Stimulated activated memory B cell treated with anti-CD40 and anti-IgM and Interleukin-4, amounts not matched to agents 10 μg/mL and 1 μg/mL and 100 μg/mL, for 72 hours (primary cell): Measurements from ENCODE around the gene FAH.
"Not testable (repeated sequence)": the region's sequence is repeated elsewhere in the genome, so short reads cannot be mapped to it uniquely, and the experiment has no call there.

Experiments used
- ATAC-seq: fragments of 150-1000 bp; cut with Tn5 transposase; 2 replicates; pipeline ENCODE4 v1.10.0; 2021
- H3K27ac Mint-ChIP-seq: one replicate; pipeline ENCODE4 v1.8.0; 2022; ENCODE audit warnings: mild to moderate bottlenecking, mixed read lengths
- H3K27me3 Mint-ChIP-seq: one replicate; pipeline ENCODE4 v1.8.0; 2022; ENCODE audit warnings: mixed read lengths
- H3K36me3 Mint-ChIP-seq: one replicate; pipeline ENCODE4 v1.8.0; 2022; ENCODE audit warnings: mixed read lengths
- H3K4me1 Mint-ChIP-seq: one replicate; pipeline ENCODE4 v1.8.0; 2022; ENCODE audit warnings: mixed read lengths
- H3K4me3 Mint-ChIP-seq: one replicate; pipeline ENCODE4 v1.8.0; 2022; ENCODE audit warnings: mild to moderate bottlenecking, moderate library complexity, mixed read lengths
- H3K9me3 Mint-ChIP-seq: one replicate; pipeline ENCODE4 v1.8.0; 2022; ENCODE audit warnings: mixed read lengths

The FAH gene

GRCh38 chr15:80132382-80132781 is 20.4 kb upstream of the FAH start:
- no peaks in the 10 kb centered on the region for H3K9me3 Mint-ChIP-seq
- no peak for ATAC-seq
- no peak overlapping the region for H3K4me3 Mint-ChIP-seq
- H3K4me1 Mint-ChIP-seq: no peaks in the 10 kb centered on the region
- H3K27me3 Mint-ChIP-seq: no peaks in the 10 kb centered on the region
- H3K36me3 Mint-ChIP-seq: peaks cover 66% of the 10 kb centered on the region
- H3K27ac Mint-ChIP-seq: no peak overlapping the region

DNA sequence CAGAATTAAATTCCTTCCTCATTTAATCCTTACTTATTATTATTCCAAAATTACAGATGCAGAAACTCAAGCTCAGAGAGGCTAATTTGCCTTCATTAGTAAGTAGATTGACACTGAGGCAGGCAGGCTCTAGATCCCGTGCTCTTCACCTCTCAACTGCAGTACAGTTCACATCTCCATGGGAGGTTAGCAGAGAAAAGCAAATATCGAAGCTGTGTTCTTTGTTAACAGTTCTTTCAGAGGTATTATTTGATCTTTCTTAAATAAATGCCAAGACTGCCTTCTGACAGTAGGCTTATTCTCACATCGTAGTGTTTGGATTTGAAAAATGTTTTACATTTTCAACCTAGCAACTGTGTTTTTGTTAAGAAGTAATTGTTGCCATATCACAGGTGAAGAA is 15.9 kb upstream of the FAH start:
- ATAC-seq: no peak
- H3K36me3 Mint-ChIP-seq: peaks cover 62% of the 10 kb centered on the region
- no peaks in the 10 kb centered on the region for H3K9me3 Mint-ChIP-seq
- no peaks in the 10 kb centered on the region for H3K4me1 Mint-ChIP-seq
- H3K27ac Mint-ChIP-seq: no peak overlapping the region
- H3K4me3 Mint-ChIP-seq: no peak overlapping the region
- H3K27me3 Mint-ChIP-seq: no peaks in the 10 kb centered on the region

DNA sequence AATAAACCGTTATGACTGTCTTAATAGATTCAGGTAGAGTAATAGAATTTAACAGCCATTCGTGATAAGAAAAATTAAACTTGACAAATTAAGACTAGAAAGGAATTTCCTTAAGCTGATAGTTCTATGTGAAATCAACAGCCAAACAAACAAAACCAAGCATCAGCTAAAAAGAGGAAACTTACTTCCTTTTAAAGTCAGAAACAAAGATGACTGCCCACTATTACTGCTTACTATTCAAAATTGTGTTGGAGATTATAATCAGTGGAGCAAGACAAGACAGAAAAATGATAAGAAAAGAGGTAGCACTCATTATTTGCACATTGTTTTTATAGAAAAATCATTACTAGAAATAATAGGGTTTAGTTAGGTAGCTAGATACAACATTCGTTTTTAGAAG is 13.8 kb upstream of the FAH start:
- Mint-ChIP-seq H3K4me3 (no peak overlapping the region), H3K4me1 (no peaks in the 10 kb centered on the region), H3K27me3 (no peaks in the 10 kb centered on the region), H3K27ac (no peak overlapping the region), H3K9me3 (no peaks in the 10 kb centered on the region), H3K36me3 (peaks cover 45% of the 10 kb centered on the region)
- ATAC-seq: no peak

- no peak for ATAC-seq
- H3K9me3 Mint-ChIP-seq: peaks cover 4% of the 10 kb centered on the region
- H3K4me3 Mint-ChIP-seq: no peak overlapping the region
- H3K27ac Mint-ChIP-seq: no peak overlapping the region
- no peaks in the 10 kb centered on the region for H3K27me3 Mint-ChIP-seq
- no peaks in the 10 kb centered on the region for H3K4me1 Mint-ChIP-seq
- H3K36me3 Mint-ChIP-seq: peaks cover 28% of the 10 kb centered on the region
These were observed 11.9 kb upstream of the FAH start for GRCh38 chr15:80140909-80141308.

DNA sequence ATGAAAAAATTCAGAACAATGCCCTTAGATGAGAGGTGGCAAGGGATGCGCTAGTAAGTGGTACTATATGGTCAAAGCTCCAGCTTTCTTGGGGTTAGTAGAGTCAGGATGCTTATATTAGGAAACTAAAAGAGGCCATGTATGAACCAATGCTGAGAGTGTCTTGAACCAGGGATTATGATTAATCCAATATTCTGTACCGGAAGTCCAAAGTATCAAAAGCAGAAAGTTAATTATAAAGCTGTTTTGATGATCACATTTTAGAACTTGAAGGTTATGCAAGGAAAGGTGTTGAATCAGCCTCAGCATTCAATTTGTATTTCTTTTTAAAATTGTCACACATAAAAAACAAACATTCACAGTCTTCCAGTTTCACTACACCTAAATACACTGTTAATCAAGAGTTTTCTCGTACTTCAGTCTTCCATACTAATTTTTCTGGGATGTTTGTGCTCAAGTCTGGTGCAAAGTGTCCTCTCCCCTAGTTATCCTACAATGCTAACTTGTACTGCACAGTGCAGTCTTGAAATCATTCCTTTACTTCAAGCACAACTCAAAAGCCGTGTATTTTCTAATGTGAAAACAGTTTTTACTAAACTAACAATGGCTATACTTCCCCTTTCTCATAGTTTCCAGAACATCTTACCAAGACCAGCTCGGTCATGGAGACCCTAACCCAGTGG is 10.7 kb upstream of the FAH start:
- no peak for ATAC-seq
- H3K27me3 Mint-ChIP-seq: no peaks in the 10 kb centered on the region
- peaks cover 7% of the 10 kb centered on the region for H3K9me3 Mint-ChIP-seq
- peaks cover 26% of the 10 kb centered on the region for H3K36me3 Mint-ChIP-seq
- no peak overlapping the region for H3K4me3 Mint-ChIP-seq
- H3K4me1 Mint-ChIP-seq: no peaks in the 10 kb centered on the region
- H3K27ac Mint-ChIP-seq: no peak overlapping the region

- no peak overlapping the region for H3K4me3 Mint-ChIP-seq
- ATAC-seq: no peak
- H3K27me3 Mint-ChIP-seq: no peaks in the 10 kb centered on the region
- no peaks in the 10 kb centered on the region for H3K4me1 Mint-ChIP-seq
- peaks cover 7% of the 10 kb centered on the region for H3K9me3 Mint-ChIP-seq
- no peak overlapping the region for H3K27ac Mint-ChIP-seq
- peaks cover 20% of the 10 kb centered on the region for H3K36me3 Mint-ChIP-seq
These were observed 10.2 kb upstream of the FAH start for GRCh38 chr15:80142646-80143045.

DNA sequence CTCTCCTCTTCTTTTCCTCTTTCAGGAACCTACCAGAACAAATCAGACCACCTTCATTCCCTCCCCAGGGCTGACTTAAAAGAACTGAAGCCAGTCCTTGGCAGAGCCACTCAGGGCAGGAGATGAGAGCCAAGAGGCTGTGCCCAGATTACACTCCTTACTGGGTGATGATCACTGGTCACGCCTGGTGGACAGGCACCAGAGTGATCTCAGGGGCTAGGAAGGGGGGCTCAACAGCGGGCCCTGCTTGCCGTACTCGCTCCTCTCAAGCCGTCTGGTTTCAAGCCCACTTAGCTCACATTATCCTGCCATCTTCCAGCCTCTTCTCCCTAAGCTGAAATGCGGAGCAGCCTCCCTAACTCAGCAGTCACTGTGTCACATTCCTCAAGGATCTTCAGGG is 1.7 kb upstream of the FAH start:
- Mint-ChIP-seq H3K9me3 (peaks cover 3% of the 10 kb centered on the region), H3K4me3 (no peak overlapping the region), H3K27me3 (no peaks in the 10 kb centered on the region), H3K4me1 (peaks cover 26% of the 10 kb centered on the region), H3K27ac (no peak overlapping the region), H3K36me3 (no peaks in the 10 kb centered on the region)
- no peak for ATAC-seq

GRCh38 chr15:80151576-80151975 is 1.2 kb upstream of the FAH start:
- no peak for ATAC-seq
- Mint-ChIP-seq H3K27ac (no peak overlapping the region), H3K4me3 (peak overlapping the region; percentile 89), H3K4me1 (peaks cover 26% of the 10 kb centered on the region), H3K9me3 (no peaks in the 10 kb centered on the region), H3K36me3 (no peaks in the 10 kb centered on the region), H3K27me3 (no peaks in the 10 kb centered on the region)

DNA sequence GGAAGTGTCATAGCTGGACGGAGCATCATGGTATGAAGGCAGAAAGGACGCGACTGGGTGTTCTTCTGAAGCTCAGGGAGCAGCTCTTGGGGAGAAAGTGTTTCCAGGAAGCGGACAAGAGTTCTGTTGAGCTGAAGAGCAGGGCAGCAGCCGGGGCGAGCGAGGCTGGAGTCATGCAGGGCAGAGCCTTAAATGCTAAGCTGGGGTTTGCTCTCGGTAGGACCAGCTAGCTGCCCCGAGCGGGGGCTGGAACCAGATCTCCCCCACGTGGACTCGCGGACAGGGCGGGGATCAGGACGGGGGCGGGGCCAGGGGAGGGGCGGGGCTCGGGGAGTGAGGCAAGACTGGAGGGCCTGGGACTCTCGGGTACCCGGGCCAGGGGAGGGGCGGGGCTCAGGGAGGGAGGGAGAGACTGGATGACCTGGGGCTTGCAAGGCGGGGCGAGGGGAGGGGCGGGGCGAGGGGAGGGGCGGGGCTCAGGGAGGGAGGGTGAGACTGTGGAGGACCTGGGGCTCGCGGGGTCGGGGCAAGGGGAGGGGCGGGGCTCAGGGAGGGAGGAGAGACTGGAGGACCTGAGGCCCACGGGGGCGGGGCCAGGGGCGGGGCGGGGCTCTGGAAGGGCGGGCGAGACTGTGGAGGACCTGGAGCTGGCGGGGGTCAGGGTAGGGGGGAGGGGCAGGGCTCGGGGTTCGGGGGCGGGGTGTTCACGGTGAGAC is 461 bp upstream of the FAH start:
- H3K36me3 Mint-ChIP-seq: no peaks in the 10 kb centered on the region
- peak overlapping the region; percentile 89 for H3K4me3 Mint-ChIP-seq
- H3K27me3 Mint-ChIP-seq: no peaks in the 10 kb centered on the region
- peak overlapping the region; percentile 89 for H3K27ac Mint-ChIP-seq
- H3K4me1 Mint-ChIP-seq: peaks cover 26% of the 10 kb centered on the region
- ATAC-seq: peak; percentile 89
- no peaks in the 10 kb centered on the region for H3K9me3 Mint-ChIP-seq

GRCh38 chr15:80153900-80154299 is 1.1 kb downstream of the FAH start:
- Mint-ChIP-seq H3K9me3 (no peaks in the 10 kb centered on the region), H3K36me3 (no peaks in the 10 kb centered on the region), H3K4me1 (peaks cover 26% of the 10 kb centered on the region), H3K27ac (peak overlapping the region; percentile 89), H3K27me3 (no peaks in the 10 kb centered on the region), H3K4me3 (peak overlapping the region; percentile 89)
- ATAC-seq: no peak

- Mint-ChIP-seq H3K4me3 (no peak overlapping the region), H3K27me3 (no peaks in the 10 kb centered on the region), H3K36me3 (peaks cover 2% of the 10 kb centered on the region), H3K9me3 (no peaks in the 10 kb centered on the region), H3K27ac (no peak overlapping the region), H3K4me1 (peaks cover 30% of the 10 kb centered on the region)
- ATAC-seq: no peak
These were observed 1.5 kb downstream of the FAH start for GRCh38 chr15:80154336-80154735.

DNA sequence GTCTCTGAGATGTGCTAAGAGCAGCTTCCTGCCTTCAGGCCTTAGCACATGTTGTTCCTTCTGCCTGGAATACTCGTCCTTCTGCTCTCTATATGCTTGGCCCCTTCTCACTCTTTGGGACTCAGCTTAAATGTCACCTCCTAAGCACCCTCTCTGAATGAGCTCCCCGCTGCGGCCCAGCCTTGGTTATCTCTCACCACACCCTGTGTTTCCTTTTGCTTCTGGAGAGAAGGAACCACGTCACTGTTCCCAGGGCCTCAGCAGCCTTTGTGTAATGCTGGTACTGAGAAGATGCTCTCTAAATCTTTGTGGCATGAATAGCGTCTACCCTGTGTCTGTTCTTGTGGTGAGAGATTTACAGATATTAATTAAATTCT is 2.2 kb downstream of the FAH start:
- Mint-ChIP-seq H3K9me3 (no peaks in the 10 kb centered on the region), H3K36me3 (peaks cover 9% of the 10 kb centered on the region), H3K27ac (no peak overlapping the region), H3K4me1 (peaks cover 37% of the 10 kb centered on the region), H3K27me3 (no peaks in the 10 kb centered on the region), H3K4me3 (no peak overlapping the region)
- ATAC-seq: no peak

- H3K4me1 Mint-ChIP-seq: peaks cover 42% of the 10 kb centered on the region
- peaks cover 13% of the 10 kb centered on the region for H3K36me3 Mint-ChIP-seq
- H3K4me3 Mint-ChIP-seq, H3K27ac Mint-ChIP-seq, H3K9me3 Mint-ChIP-seq, ATAC-seq, H3K27me3 Mint-ChIP-seq: not testable (repeated sequence)
These were observed 2.8 kb downstream of the FAH start for GRCh38 chr15:80155378-80156175.

- Mint-ChIP-seq H3K4me1 (peaks cover 49% of the 10 kb centered on the region), H3K27me3 (no peaks in the 10 kb centered on the region)
- ATAC-seq: no peak
These were observed 3.4 kb downstream of the FAH start for GRCh38 chr15:80156176-80156720.

DNA sequence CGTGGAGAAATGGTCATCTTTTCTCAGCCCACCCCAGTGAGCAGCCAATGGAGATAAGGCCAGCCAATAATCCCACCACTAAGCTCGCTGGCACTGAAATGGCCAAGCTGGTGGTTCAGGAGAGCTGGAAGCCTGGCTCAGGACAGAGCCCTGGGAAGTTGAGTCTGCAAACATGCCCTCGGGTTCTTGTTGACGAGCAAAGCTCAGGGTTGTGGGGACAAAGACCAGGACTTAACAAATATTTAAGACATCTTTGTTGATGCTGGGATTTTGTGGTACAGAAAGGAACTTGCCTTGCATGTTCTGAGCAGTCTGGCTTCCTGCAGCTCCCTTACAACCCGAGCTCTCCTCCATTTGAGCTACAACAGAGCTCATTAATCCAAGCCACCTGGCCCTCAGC is 4.4 kb downstream of the FAH start:
- H3K4me3 Mint-ChIP-seq: no peak overlapping the region
- H3K4me1 Mint-ChIP-seq: peaks cover 47% of the 10 kb centered on the region
- peaks cover 26% of the 10 kb centered on the region for H3K36me3 Mint-ChIP-seq
- H3K27me3 Mint-ChIP-seq: no peaks in the 10 kb centered on the region
- ATAC-seq: no peak
- H3K27ac Mint-ChIP-seq: no peak overlapping the region
- no peaks in the 10 kb centered on the region for H3K9me3 Mint-ChIP-seq

More at GRCh38 chr15:80156176-80156720, 3.4 kb downstream of the FAH start:
- Mint-ChIP-seq H3K4me3 (no peak overlapping the region), H3K9me3 (no peaks in the 10 kb centered on the region), H3K36me3 (peaks cover 20% of the 10 kb centered on the region), H3K27ac (no peak overlapping the region)
